ENCODE data around the gene HNRNPLL.
"Not testable (repeated sequence)": the region's sequence is repeated elsewhere in the genome, so short reads cannot be mapped to it uniquely, and the experiment has no call there.

The HNRNPLL gene

GRCh38 chr2:38619458-38620164 is 16.9 kb upstream of the HNRNPLL start:
- DNase-seq (ENCODE audit: low read depth), result no peak

GRCh38 chr2:38617301-38617700 is 14.6 kb upstream of the HNRNPLL start:
- DNase-seq (ENCODE audit: low read depth), result no peak

- no peak for DNase-seq (ENCODE audit: low read depth)
Measured at GRCh38 chr2:38615237-38615636, 12.5 kb upstream of the HNRNPLL start.

GRCh38 chr2:38613849-38614213 is 11.1 kb upstream of the HNRNPLL start:
- DNase-seq (ENCODE audit: low read depth), result no peak

GRCh38 chr2:38613126-38613848 is 10.6 kb upstream of the HNRNPLL start:
- no peak for DNase-seq (ENCODE audit: low read depth)

- DNase-seq (ENCODE audit: low read depth), result no peak
Measured at GRCh38 chr2:38610851-38611801, 8.4 kb upstream of the HNRNPLL start.

- DNase-seq (ENCODE audit: low read depth), result not testable (repeated sequence)
Measured at GRCh38 chr2:38609246-38609645, 6.5 kb upstream of the HNRNPLL start.

GRCh38 chr2:38608755-38609154 is 6.0 kb upstream of the HNRNPLL start:
- no peak for DNase-seq (ENCODE audit: low read depth)

- no peak for DNase-seq (ENCODE audit: low read depth)
Measured at GRCh38 chr2:38605298-38605830, 2.6 kb upstream of the HNRNPLL start.

GRCh38 chr2:38603402-38604290 is 918 bp upstream of the HNRNPLL start:
- DNase-seq (ENCODE audit: low read depth), result peak; percentile 73

GRCh38 chr2:38602136-38602731 is 494 bp downstream of the HNRNPLL start:
- DNase-seq (ENCODE audit: low read depth), result no peak

GRCh38 chr2:38601463-38602135 is 1.1 kb downstream of the HNRNPLL start:
- DNase-seq (ENCODE audit: low read depth), result no peak

GRCh38 chr2:38600921-38601455 is 1.7 kb downstream of the HNRNPLL start:
- DNase-seq (ENCODE audit: low read depth), result no peak

- DNase-seq (ENCODE audit: low read depth), result no peak
Measured at GRCh38 chr2:38600242-38600891, 2.4 kb downstream of the HNRNPLL start.

GRCh38 chr2:38599706-38600105 is 3.0 kb downstream of the HNRNPLL start:
- DNase-seq (ENCODE audit: low read depth), result no peak

- no peak for DNase-seq (ENCODE audit: low read depth)
Measured at GRCh38 chr2:38598991-38599295, 3.8 kb downstream of the HNRNPLL start.

GRCh38 chr2:38598200-38598990 is 4.3 kb downstream of the HNRNPLL start:
- DNase-seq (ENCODE audit: low read depth), result no peak

- DNase-seq (ENCODE audit: low read depth), result no peak
Measured at GRCh38 chr2:38597115-38597514, 5.6 kb downstream of the HNRNPLL start.

- DNase-seq (ENCODE audit: low read depth), result no peak
Measured at GRCh38 chr2:38596229-38596628, 6.5 kb downstream of the HNRNPLL start.

Data from stimulated activated CD4-positive, alpha-beta T cell treated with anti-CD3 and anti-CD28 coated beads, Interleukin-2, amount 100 ng/mL, for 4 hours (primary cell).